ENCODE results near the gene ZBTB16.

DNA sequence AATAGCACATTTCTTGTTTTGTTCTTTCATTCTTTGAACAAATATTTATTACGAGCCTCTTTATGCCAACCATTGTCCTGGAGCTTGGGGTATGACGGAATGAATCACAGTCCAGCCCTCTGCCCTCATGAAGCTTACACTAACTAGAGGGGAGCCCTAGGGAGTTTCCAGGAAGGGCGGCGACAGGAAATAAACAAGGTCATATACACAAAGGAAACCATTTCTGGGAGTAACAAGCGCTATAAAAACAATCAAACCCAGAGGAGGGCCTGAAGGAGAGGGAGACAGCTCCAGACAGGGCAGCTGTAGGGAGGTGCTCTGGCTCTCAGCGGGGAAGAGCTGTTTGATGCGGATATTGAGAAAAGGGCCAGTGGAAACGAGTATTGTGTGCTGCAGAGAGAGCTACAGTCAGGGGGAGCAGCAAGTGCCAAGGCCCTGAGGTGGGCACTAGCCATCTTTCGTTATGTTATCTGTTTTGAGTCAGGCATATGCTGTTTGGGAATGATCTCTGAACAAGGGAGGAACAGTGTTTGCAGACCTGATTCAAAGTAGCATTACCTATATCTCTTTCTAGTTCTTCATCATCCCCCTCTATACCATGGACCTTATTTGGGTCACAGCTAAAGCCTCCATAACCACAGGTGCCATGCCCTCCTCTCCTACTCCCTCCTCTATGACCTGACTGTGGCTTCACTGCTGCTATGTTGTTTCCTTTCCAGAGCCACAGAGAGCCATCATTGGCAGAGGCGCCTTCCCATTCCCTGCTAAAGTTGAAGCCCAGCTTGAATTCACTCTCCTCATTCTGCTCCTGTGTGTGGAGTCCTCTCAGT is 15.3 kb upstream of the ZBTB16 start:
- TF ChIP-seq, protein P1, sequence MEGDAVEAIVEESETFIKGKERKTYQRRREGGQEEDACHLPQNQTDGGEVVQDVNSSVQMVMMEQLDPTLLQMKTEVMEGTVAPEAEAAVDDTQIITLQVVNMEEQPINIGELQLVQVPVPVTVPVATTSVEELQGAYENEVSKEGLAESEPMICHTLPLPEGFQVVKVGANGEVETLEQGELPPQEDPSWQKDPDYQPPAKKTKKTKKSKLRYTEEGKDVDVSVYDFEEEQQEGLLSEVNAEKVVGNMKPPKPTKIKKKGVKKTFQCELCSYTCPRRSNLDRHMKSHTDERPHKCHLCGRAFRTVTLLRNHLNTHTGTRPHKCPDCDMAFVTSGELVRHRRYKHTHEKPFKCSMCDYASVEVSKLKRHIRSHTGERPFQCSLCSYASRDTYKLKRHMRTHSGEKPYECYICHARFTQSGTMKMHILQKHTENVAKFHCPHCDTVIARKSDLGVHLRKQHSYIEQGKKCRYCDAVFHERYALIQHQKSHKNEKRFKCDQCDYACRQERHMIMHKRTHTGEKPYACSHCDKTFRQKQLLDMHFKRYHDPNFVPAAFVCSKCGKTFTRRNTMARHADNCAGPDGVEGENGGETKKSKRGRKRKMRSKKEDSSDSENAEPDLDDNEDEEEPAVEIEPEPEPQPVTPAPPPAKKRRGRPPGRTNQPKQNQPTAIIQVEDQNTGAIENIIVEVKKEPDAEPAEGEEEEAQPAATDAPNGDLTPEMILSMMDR (IDR thresholded peaks at IDR 0.05; ENCODE audit: low read depth, low read length, missing input control), result no peak
- TF ChIP-seq EGR1 (IDR thresholded peaks at IDR 0.05; ENCODE audit: low read depth in 2 of 2), result no peak
- no peak for TF ChIP-seq RAD21 (IDR thresholded peaks at IDR 0.05)
- no peak for TF ChIP-seq FOXA1 (IDR thresholded peaks at IDR 0.05)
- TF ChIP-seq JUND (IDR thresholded peaks at IDR 0.05), result no peak
- no peak for TF ChIP-seq TAF1 (conservative IDR thresholded peaks at IDR 0.05)
- no peak for TF ChIP-seq YY1 (IDR thresholded peaks at IDR 0.05)

All from liver (tissue), 3 donors.